Ovary (tissue), 9 donors: ENCODE results near the gene RALGAPB. TPM values are rescaled to one million over a fixed set of nuclear protein-coding genes. Genes with fewer than 3 reads are reported as not detected.
"Not testable (repeated sequence)": the region's sequence is repeated elsewhere in the genome, so short reads cannot be mapped to it uniquely, and the experiment has no call there.

Source experiments
- DNase-seq, 5 donors: peaks; one replicate each; pipeline ENCODE4 v3.0.0-alpha.2; 2019 to 2020
- H3K27ac ChIP-seq, 2 donors: fragments of 200-600 bp; one replicate each; pipeline versions ENCODE4 v1.5.1 to v1.8.0; 2019 to 2022
- H3K27me3 ChIP-seq: fragments of 200-600 bp; one replicate; pipeline ENCODE4 v1.8.0; 2022
- H3K36me3 ChIP-seq: fragments of 200-600 bp; sonication (generic); one replicate; pipeline ENCODE4 v1.5.1; 2019
- H3K4me1 ChIP-seq: one replicate; pipeline ENCODE4 v1.8.1; 2013; ENCODE audit warnings: mild to moderate bottlenecking, moderate library complexity; ENCODE audit not compliant: insufficient read depth
- H3K4me3 ChIP-seq: fragments of 200-600 bp; sonication (generic); one replicate; pipeline ENCODE4 v1.5.1; 2017
- H3K9me3 ChIP-seq, 2 donors: fragments of 200-600 bp in 1 of 2; sonication (generic) in 1 of 2; one replicate each; pipeline versions ENCODE4 v1.5.1 to v1.8.1; 2013 to 2019; ENCODE audit warnings: mild to moderate bottlenecking in 1 of 2, moderate library complexity in 1 of 2
- EP300 ChIP-seq: sonication (generic); formaldehyde crosslinking; IDR thresholded peaks from one replicate; pipeline ENCODE4 v1.6.1; 2017; ENCODE audit warnings: antibody characterized with exemption
- POLR2A ChIP-seq: fragments of 450-650 bp; IDR thresholded peaks from one replicate; pipeline ENCODE4 v1.6.1; 2017; ENCODE audit warnings: antibody characterized with exemption, mild to moderate bottlenecking, moderate library complexity
- WGBS, 3 donors: extraction: QIAGEN DNeasy Blood & Tissue Kit in 1 of 3; methylation state at CpG; one replicate each; pipeline versions ENCODE4 v1.1.5 to v1.1.7; 2013 to 2017; 5-methylcytosine and 5-hydroxymethylcytosine counted together
- intact Hi-C, 4 donors: fragments of 100-400 bp; cut with DNase I; formaldehyde crosslinking; loops; one replicate each; pipeline versions ENCODE4 v1.11.0 to v1.15.1; 2022 to 2023
- polyA plus RNA-seq, 2 donors: library from polyadenylated mRNA; stranded (reverse); fragments of 200-250 nt in 1 of 2; fragments of 350-450 nt in 1 of 2; fragmentation: Illumina TruSeq in 1 of 2; extraction: RNeasy Lipid Tissue Mini Kit (QIAGEN cat#74804) in 1 of 2; gene quantifications; one replicate each; pipeline ENCODE4 v1.2.3, GENCODE V29; 2013 to 2014
- total RNA-seq, 7 donors: library from RNA; depleted of rRNA in 2 of 7; stranded (reverse); fragments of >200 nt in 2 of 7; fragmentation: NEBNext Ultra II Directional in 3 of 7; extraction: Animal tissue kit (Norgen Biotek cat#: 25700) in 3 of 7; gene quantifications; one replicate each; pipeline versions ENCODE4 v1.1.0 to v1.2.4, GENCODE V29; 2016 to 2023
- TF ChIP-seq, protein P1 (sequence below), 3 donors: fragments of 450-650 bp in 2 of 3; fragments of 200-600 bp in 1 of 3; IDR thresholded peaks; one replicate each; pipeline versions ENCODE4 v1.5.1 to v1.8.0; 2016 to 2022; ENCODE audit warnings: antibody characterized with exemption in 3 of 3, mild to moderate bottlenecking in 1 of 3
- donor health status: DM: no; HTN: no; CAD: no; lungs with moderate emphysema.
- donor health status: DM: no; HTN: no; CAD: no.
- donor health status: Bipolar disorder and iron deficiency.
- donor health status: DM: yes; HTN: yes; CAD: no.
- donor health status: DM: no; HTN: no; CAD: no.
- donor health status: DM: yes; HTN: yes; CAD: no.

RALGAPB gene
- total and polyA plus RNA-seq, 9 donors = 10.4 to 41.3 (median 30.0) TPM

DNA sequence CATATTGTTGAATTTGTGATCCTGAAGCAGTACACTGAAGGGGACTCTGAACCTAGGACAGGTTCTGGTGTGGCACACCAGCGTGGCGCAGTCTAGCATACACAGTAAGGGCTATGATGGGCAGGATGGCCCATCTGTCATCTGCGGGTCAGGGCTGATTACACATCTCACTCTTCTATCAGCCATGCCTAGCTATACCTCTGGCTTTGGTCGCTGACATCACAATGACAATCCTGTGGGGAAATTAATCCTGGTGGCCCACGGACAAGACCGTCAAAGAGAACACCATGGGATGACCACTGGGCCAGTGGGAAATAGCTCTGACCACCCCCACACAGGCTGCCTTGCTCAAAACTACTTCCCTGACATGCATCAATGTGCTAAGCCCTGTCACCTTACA lies 40.4 kb upstream of the RALGAPB start:
- H3K27me3 ChIP-seq = no peaks in the 10 kb centered on the region
- 91 to 98% (median 97%) methylated on average over 6 of the region's 6 CpGs for WGBS, 3 donors
- no peak overlapping the region for H3K27ac ChIP-seq
- intact Hi-C loops = no loop called here
- H3K4me3 ChIP-seq = no peak overlapping the region
- TF ChIP-seq POLR2A (no peak), EP300 (no peak)
- TF ChIP-seq, protein P1, sequence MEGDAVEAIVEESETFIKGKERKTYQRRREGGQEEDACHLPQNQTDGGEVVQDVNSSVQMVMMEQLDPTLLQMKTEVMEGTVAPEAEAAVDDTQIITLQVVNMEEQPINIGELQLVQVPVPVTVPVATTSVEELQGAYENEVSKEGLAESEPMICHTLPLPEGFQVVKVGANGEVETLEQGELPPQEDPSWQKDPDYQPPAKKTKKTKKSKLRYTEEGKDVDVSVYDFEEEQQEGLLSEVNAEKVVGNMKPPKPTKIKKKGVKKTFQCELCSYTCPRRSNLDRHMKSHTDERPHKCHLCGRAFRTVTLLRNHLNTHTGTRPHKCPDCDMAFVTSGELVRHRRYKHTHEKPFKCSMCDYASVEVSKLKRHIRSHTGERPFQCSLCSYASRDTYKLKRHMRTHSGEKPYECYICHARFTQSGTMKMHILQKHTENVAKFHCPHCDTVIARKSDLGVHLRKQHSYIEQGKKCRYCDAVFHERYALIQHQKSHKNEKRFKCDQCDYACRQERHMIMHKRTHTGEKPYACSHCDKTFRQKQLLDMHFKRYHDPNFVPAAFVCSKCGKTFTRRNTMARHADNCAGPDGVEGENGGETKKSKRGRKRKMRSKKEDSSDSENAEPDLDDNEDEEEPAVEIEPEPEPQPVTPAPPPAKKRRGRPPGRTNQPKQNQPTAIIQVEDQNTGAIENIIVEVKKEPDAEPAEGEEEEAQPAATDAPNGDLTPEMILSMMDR (IDR thresholded peaks at IDR 0.05) = no peak
- H3K9me3 ChIP-seq = no peaks in the 10 kb centered on the region
- H3K4me1 ChIP-seq = peaks cover 2% of the 10 kb centered on the region
- no peaks in the 10 kb centered on the region for H3K36me3 ChIP-seq
- DNase-seq = no peak

DNA sequence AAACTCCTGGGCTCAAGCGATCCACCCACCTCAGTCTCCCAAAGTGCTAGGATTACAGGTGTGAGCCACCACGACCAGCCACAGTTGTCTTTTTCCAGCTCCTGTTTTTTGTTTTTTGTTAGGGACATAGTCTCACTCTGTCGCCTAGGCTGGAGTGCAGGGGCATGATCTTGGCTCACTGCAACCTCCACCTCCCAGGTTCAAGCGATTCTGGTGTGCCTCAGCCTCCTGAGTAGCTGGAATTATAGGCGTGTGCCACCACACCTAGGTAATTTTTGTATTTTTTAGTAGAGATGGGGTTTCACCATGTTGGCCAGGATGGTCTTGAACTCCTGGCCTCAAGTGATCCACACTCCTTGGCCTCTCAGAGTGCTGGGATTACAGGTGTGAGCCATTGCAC lies 39.8 kb upstream of the RALGAPB start:
- H3K9me3 ChIP-seq, H3K27me3 ChIP-seq, intact Hi-C loops, H3K4me1 ChIP-seq, H3K36me3 ChIP-seq, H3K27ac ChIP-seq, H3K4me3 ChIP-seq, DNase-seq: not testable (repeated sequence)
- 80 to 92% (median 89%) methylated on average over 5 of the region's 5 CpGs for WGBS, 3 donors

DNA sequence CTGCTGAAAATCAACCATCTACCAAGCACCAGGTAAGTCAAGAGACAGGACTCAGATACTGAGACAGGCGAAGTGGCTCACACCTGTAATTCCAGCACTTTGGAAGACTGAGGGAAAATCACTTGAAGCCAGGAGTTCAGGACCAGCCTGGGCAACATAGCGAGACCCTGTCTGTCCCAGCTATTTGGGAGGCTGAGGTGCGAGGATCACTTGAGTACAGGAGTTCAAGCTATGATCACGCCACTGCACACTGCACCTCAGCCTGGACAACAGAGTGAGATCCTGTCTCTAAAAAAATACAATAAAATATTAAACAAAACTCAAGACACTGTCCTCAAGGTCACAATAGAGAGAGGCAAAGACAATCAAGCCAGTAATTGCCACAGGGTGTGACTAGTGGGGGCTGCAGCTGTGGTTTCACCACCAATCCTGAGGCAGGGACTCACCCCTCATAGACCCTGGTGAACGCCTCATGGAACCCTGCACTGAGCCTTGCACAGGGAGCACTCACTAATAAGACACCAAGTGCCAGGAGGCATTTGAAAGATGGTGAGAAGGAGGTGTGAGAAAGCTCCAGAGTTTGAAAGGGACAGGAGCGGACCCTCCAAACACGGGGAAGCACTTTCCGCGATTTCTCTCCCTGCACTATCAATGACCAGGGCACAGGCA lies 39.2 kb upstream of the RALGAPB start:
- intact Hi-C loops = no loop called here
- WGBS, 3 donors = 75 to 81% (median 77%) methylated on average over 9 of the region's 9 CpGs
- TF ChIP-seq EP300 (no peak), POLR2A (no peak)
- TF ChIP-seq, protein P1 (IDR thresholded peaks at IDR 0.05) = no peak
- Histone ChIP-seq H3K27ac (no peak overlapping the region), H3K4me3 (no peak overlapping the region), H3K4me1 (peaks cover 2% of the 10 kb centered on the region), H3K36me3 (no peaks in the 10 kb centered on the region), H3K27me3 (no peaks in the 10 kb centered on the region), H3K9me3 (no peaks in the 10 kb centered on the region)
- no peak for DNase-seq

DNA sequence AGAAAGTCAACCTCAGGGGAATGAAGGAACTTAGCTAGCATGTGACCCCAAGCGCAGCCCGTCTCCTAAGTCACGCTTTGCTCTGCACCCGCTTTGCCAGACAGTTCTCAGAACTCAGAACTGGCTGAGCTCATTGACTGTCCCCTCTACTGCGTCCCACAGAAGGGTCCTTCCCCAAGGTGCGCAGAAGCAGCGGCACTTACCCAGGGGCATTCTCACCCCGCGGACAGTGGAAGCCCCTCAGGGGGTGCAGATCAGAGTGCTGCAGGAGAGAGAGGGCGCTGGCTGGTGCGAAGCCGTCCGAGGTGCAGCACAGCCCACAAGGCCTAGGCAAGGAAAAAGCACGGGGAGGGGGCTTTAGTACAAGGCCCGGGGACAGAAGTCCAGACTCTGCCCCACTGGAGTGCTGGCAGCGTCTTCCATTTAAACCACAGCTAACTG lies 38.3 kb upstream of the RALGAPB start:
- Histone ChIP-seq H3K27me3 (no peaks in the 10 kb centered on the region), H3K36me3 (no peaks in the 10 kb centered on the region), H3K9me3 (no peaks in the 10 kb centered on the region), H3K4me3 (peak overlapping the region; percentile 75), H3K27ac (peak overlapping the region in 1 of 2 donors; percentile 53), H3K4me1 (peaks cover 2% of the 10 kb centered on the region)
- 1 to 2% (median 2%) methylated on average over 16 of the region's 16 CpGs for WGBS, 3 donors
- TF ChIP-seq POLR2A (no peak), EP300 (no peak)
- TF ChIP-seq, protein P1 (IDR thresholded peaks at IDR 0.05) = no peak
- DNase-seq = peak in 3 of 5 donors; percentile 32 to 42 (median 35)
- intact Hi-C loops = no loop called here

DNA sequence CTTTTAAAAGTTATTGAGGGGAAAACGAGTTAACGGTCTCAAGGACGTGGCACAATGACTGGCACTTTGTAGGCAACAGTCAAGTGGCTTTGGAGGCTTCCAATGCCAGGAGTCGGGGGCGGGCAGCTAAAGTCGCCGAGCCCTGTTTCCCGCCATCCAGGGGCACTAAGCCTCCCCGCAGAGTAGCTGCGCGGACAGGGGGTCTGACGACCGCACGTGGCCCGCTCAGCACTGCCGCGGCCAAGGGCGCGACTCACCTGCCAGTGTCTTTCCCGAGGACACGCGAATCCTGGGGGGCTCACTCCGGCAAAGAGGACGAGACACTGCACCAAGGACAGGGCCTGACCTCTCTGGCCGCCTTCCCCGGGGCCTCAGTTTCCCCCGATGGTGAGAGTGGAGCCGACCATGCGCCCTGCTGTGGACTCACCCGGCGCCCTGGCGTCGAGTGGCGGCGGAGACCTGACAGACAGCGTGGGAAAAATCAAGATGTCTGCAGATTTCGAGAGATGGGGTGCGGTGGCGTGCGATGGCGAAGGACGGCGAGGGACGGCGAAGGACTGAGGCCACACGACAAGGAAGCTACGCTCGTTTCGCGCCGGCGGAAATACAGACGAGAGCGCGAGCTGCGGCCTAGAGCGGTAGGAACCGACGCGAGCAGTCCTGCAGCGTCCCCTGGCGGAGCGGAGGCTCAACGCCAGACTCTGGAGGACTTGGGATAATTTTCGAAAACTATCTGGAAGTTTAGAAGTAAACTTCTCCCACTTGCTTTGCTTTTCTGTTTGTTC lies 37.7 kb upstream of the RALGAPB start, which contains the start of gene SNHG17:
SNHG17 (minus strand) TSS at position 559 of the 785 bp plus-strand sequence.
- H3K9me3 ChIP-seq = no peaks in the 10 kb centered on the region
- peak; percentile 74 for TF ChIP-seq POLR2A
- TF ChIP-seq, protein P1 (IDR thresholded peaks at IDR 0.05) = peak; percentile 98 to 100 (median 98)
- TF ChIP-seq EP300 = no peak
- peak within 1 kb of the TSS in 1 of 2 donors; percentile 53 for H3K27ac ChIP-seq
- H3K27me3 ChIP-seq = no peaks in the 10 kb centered on the region
- H3K4me3 ChIP-seq = peak within 1 kb of the TSS; percentile 75
- peak; percentile 83 to 94 (median 89) for DNase-seq
- 0 to 1% (median 1%) methylated on average over 63 to 65 of the region's 65 CpGs for WGBS, 3 donors
- intact Hi-C loops = no loop called here
- H3K4me1 ChIP-seq = peaks cover 2% of the 10 kb centered on the region
- H3K36me3 ChIP-seq = no peaks in the 10 kb centered on the region
